Endothelial cell (in vitro differentiated cells): ENCODE measurements around the gene RDH16. TPM values are rescaled to one million over a fixed set of nuclear protein-coding genes. Genes with fewer than 3 reads are reported as not detected.

Source experiments
- DNase-seq: peaks from one replicate; pipeline ENCODE4 v3.0.0; 2021; ENCODE audit warnings: low spot score
- H3K27ac Mint-ChIP-seq: one replicate; pipeline ENCODE4 v1.8.0; 2021; ENCODE audit warnings: mixed read lengths, inconsistent platforms; ENCODE audit not compliant: unreplicated experiment
- H3K27me3 Mint-ChIP-seq: one replicate; pipeline ENCODE4 v1.8.0; 2021; ENCODE audit warnings: mild to moderate bottlenecking, moderate library complexity, mixed read lengths, inconsistent platforms; ENCODE audit not compliant: unreplicated experiment
- H3K36me3 Mint-ChIP-seq: one replicate; pipeline ENCODE4 v1.8.0; 2021; ENCODE audit warnings: mild to moderate bottlenecking, low read depth, mixed read lengths, inconsistent platforms; ENCODE audit not compliant: unreplicated experiment
- H3K4me1 Mint-ChIP-seq: one replicate; pipeline ENCODE4 v1.8.0; 2021; ENCODE audit warnings: mild to moderate bottlenecking, mixed read lengths, inconsistent platforms; ENCODE audit not compliant: unreplicated experiment
- H3K4me3 Mint-ChIP-seq: one replicate; pipeline ENCODE4 v1.8.0; 2021; ENCODE audit warnings: mild to moderate bottlenecking, mixed read lengths, inconsistent platforms; ENCODE audit not compliant: unreplicated experiment
- H3K9me3 Mint-ChIP-seq: one replicate; pipeline ENCODE4 v1.8.0; 2021; ENCODE audit warnings: mixed read lengths, inconsistent platforms; ENCODE audit not compliant: unreplicated experiment
- total RNA-seq: library from RNA; stranded (reverse); fragmentation: NEBNext Ultra II Directional; extraction: Animal tissue kit (Norgen Biotek cat#: 25700); gene quantifications from one replicate; pipeline ENCODE4 v1.2.1, GENCODE V29; 2021; ENCODE audit not compliant: unreplicated experiment
- TF ChIP-seq, protein P1 (sequence below): fragments of 200-600 bp; sonication (generic); IDR thresholded peaks from one replicate; pipeline ENCODE4 v1.5.0; 2021; ENCODE audit warnings: antibody characterized with exemption; ENCODE audit not compliant: unreplicated experiment

The RDH16 gene
- total RNA-seq, 1 donor from 2014 or later: 0.82 TPM

DNA sequence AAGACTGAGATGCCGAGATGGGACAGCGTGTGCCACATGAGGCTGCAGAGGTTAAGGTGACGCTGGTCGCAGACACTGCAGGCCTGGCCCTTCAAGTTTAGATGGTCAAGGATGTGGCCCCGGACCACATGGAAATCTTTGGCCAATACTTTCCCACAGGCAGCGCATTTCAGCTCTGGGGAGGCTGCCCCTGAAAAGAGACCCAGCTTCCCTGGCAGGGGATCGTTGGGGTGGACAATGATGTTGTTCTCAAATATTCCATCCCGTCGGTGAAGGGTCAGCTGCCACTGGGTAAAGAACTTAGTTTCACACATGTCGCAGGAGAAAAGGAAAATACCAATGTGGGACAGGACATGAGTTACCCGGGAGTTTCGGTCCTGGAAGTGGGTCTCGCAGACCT, 46.0 kb upstream of the RDH16 start:
- Mint-ChIP-seq H3K4me3 (no peak overlapping the region), H3K4me1 (peaks cover 50% of the 10 kb centered on the region), H3K27me3 (no peaks in the 10 kb centered on the region), H3K36me3 (peaks cover 26% of the 10 kb centered on the region), H3K9me3 (no peaks in the 10 kb centered on the region), H3K27ac (no peak overlapping the region)
- DNase-seq: no peak
- TF ChIP-seq, protein P1, sequence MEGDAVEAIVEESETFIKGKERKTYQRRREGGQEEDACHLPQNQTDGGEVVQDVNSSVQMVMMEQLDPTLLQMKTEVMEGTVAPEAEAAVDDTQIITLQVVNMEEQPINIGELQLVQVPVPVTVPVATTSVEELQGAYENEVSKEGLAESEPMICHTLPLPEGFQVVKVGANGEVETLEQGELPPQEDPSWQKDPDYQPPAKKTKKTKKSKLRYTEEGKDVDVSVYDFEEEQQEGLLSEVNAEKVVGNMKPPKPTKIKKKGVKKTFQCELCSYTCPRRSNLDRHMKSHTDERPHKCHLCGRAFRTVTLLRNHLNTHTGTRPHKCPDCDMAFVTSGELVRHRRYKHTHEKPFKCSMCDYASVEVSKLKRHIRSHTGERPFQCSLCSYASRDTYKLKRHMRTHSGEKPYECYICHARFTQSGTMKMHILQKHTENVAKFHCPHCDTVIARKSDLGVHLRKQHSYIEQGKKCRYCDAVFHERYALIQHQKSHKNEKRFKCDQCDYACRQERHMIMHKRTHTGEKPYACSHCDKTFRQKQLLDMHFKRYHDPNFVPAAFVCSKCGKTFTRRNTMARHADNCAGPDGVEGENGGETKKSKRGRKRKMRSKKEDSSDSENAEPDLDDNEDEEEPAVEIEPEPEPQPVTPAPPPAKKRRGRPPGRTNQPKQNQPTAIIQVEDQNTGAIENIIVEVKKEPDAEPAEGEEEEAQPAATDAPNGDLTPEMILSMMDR: no peak

GRCh38 chr12:57001448-57001906, 44.1 kb upstream of the RDH16 start:
- Mint-ChIP-seq H3K27me3 (no peaks in the 10 kb centered on the region), H3K4me1 (peaks cover 56% of the 10 kb centered on the region), H3K36me3 (peaks cover 25% of the 10 kb centered on the region), H3K27ac (peak overlapping the region; percentile 61), H3K4me3 (no peak overlapping the region), H3K9me3 (no peaks in the 10 kb centered on the region)
- TF ChIP-seq, protein P1: peak; percentile 90
- peak; percentile 91 for DNase-seq

- peaks cover 5% of the 10 kb centered on the region for H3K27me3 Mint-ChIP-seq
- H3K36me3 Mint-ChIP-seq: peaks cover 31% of the 10 kb centered on the region
These were observed 43.0 kb upstream of the RDH16 start for GRCh38 chr12:57000393-57000792.

GRCh38 chr12:56999456-56999855, 42.0 kb upstream of the RDH16 start:
- Mint-ChIP-seq H3K27ac (no peak overlapping the region), H3K4me1 (peaks cover 61% of the 10 kb centered on the region), H3K9me3 (no peaks in the 10 kb centered on the region), H3K4me3 (no peak overlapping the region), H3K27me3 (peaks cover 5% of the 10 kb centered on the region), H3K36me3 (peaks cover 30% of the 10 kb centered on the region)
- TF ChIP-seq, protein P1: no peak
- no peak for DNase-seq

More at GRCh38 chr12:57000393-57000792, 43.0 kb upstream of the RDH16 start:
- Mint-ChIP-seq H3K4me3 (no peak overlapping the region), H3K27ac (no peak overlapping the region), H3K9me3 (no peaks in the 10 kb centered on the region), H3K4me1 (peaks cover 60% of the 10 kb centered on the region)
- DNase-seq: no peak
- TF ChIP-seq, protein P1: no peak

DNA sequence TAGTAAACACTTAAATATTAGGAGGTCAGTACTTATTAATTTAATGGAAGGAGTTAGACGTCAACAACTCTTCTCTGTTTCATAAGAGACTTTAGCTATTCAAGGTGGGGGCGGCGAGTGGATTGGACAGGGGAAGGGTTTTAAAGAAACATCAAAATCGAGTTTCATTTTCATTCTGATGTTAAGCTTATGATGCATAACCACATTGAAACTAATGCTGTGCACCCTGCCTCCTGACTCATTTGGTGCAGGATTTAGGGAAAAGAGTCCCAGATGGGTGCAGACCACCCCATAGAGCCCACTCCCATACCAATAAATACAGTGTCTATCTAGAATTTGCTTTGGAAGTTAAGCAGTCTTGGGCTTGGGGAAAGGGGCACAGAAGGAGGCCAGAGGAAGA, 41.6 kb upstream of the RDH16 start:
- Mint-ChIP-seq H3K27ac (no peak overlapping the region), H3K27me3 (peaks cover 5% of the 10 kb centered on the region), H3K4me3 (peak overlapping the region; percentile 2), H3K36me3 (peaks cover 26% of the 10 kb centered on the region), H3K4me1 (peaks cover 63% of the 10 kb centered on the region), H3K9me3 (no peaks in the 10 kb centered on the region)
- DNase-seq: no peak
- TF ChIP-seq, protein P1: no peak
